SK-N-SH treated with all-trans-retinoic acid at 6 μM for 48 hours (cell line): Measurements from ENCODE around the gene SAP30L.

Source experiments
- ATAC-seq: fragments of 200-7000 bp; cut with Tn5 transposase; 3 replicates; pipeline ENCODE4 v1.9.1; 2020; ENCODE audit warnings: mild to moderate bottlenecking, moderate library complexity
- ARNTL ChIP-seq: fragments of 450-650 bp; formaldehyde crosslinking; IDR thresholded peaks from 2 replicates; pipeline ENCODE4 v1.5.0; 2020; ENCODE audit warnings: low read depth, mild to moderate bottlenecking, moderate library complexity, borderline replicate concordance
- ESRRG ChIP-seq: fragments of 250-450 bp; sonication (Bioruptor Pico); IDR thresholded peaks from 2 replicates; pipeline ENCODE4 v1.6.1; 2021; ENCODE audit warnings: mild to moderate bottlenecking
- GLIS3 ChIP-seq: fragments of 250-450 bp; sonication (Bioruptor Pico); IDR thresholded peaks from 2 replicates; pipeline ENCODE4 v1.5.0; 2020; ENCODE audit warnings: mild to moderate bottlenecking, moderate library complexity
- PPARA ChIP-seq: fragments of 250-450 bp; sonication (Bioruptor Pico); IDR thresholded peaks from 2 replicates; pipeline ENCODE4 v1.5.0; 2020; ENCODE audit warnings: mild to moderate bottlenecking, borderline replicate concordance
- RARB ChIP-seq: fragments of 250-450 bp; sonication (Bioruptor Pico); IDR thresholded peaks from 2 replicates; pipeline ENCODE4 v1.8.0; 2021; ENCODE audit warnings: mild to moderate bottlenecking, moderate library complexity
- SNAI2 ChIP-seq: fragments of 250-450 bp; sonication (Bioruptor Pico); IDR thresholded peaks from 2 replicates; pipeline ENCODE4 v1.5.0; 2020; ENCODE audit warnings: mild to moderate bottlenecking, moderate library complexity
- TCF4 ChIP-seq: fragments of 250-450 bp; sonication (Bioruptor Pico); IDR thresholded peaks from 2 replicates; pipeline ENCODE4 v1.8.0; 2021; ENCODE audit warnings: mild to moderate bottlenecking, moderate library complexity, borderline replicate concordance
- TOX ChIP-seq: fragments of 250-450 bp; sonication (Bioruptor Pico); IDR thresholded peaks from 2 replicates; pipeline ENCODE4 v1.8.0; 2021; ENCODE audit warnings: mild to moderate bottlenecking, moderate library complexity, borderline replicate concordance
- ZC3H10 ChIP-seq: fragments of 250-450 bp; sonication (Bioruptor Pico); IDR thresholded peaks from 2 replicates; pipeline ENCODE4 v1.5.1; 2021; ENCODE audit warnings: mild to moderate bottlenecking, moderate library complexity
- ZNF565 ChIP-seq: fragments of 450-650 bp; formaldehyde crosslinking; conservative IDR thresholded peaks from 2 replicates; pipeline ENCODE4 v1.5.0; 2020; ENCODE audit warnings: low read depth, mild to moderate bottlenecking, moderate library complexity
- ZNF70 ChIP-seq: fragments of 450-650 bp; formaldehyde crosslinking; IDR thresholded peaks from 2 replicates; pipeline ENCODE4 v1.5.0; 2020; ENCODE audit warnings: mild to moderate bottlenecking, moderate library complexity
- ZNF8 ChIP-seq: fragments of 450-650 bp; formaldehyde crosslinking; IDR thresholded peaks from 2 replicates; pipeline ENCODE4 v1.5.0; 2020; ENCODE audit warnings: mild to moderate bottlenecking, moderate library complexity
- TF ChIP-seq, protein P1 (sequence below): fragments of 250-450 bp; sonication (Bioruptor Pico); IDR thresholded peaks from 2 replicates; pipeline ENCODE4 v1.8.0; 2021; ENCODE audit warnings: low read depth, mild to moderate bottlenecking, moderate library complexity, borderline replicate concordance
- TF ChIP-seq, protein P2 (sequence below): fragments of 250-450 bp; sonication (Bioruptor Pico); IDR thresholded peaks from 2 replicates; pipeline ENCODE4 v1.8.0; 2020; ENCODE audit warnings: mild to moderate bottlenecking, moderate library complexity, borderline replicate concordance
- TF ChIP-seq, protein P3 (sequence below): fragments of 250-450 bp; sonication (Bioruptor Pico); IDR thresholded peaks from 2 replicates; pipeline ENCODE4 v1.5.1; 2020; ENCODE audit warnings: low read depth, mild to moderate bottlenecking, moderate library complexity
- TF ChIP-seq, protein P4 (sequence below): fragments of 250-450 bp; sonication (Bioruptor Pico); IDR thresholded peaks from 2 replicates; pipeline ENCODE4 v1.5.1; 2021; ENCODE audit warnings: mild to moderate bottlenecking, moderate library complexity
- TF ChIP-seq, protein P5 (sequence below): fragments of 250-450 bp; sonication (Bioruptor Pico); IDR thresholded peaks from 2 replicates; pipeline ENCODE4 v1.5.0; 2020; ENCODE audit warnings: mild to moderate bottlenecking, moderate library complexity

SAP30L gene, protein sequence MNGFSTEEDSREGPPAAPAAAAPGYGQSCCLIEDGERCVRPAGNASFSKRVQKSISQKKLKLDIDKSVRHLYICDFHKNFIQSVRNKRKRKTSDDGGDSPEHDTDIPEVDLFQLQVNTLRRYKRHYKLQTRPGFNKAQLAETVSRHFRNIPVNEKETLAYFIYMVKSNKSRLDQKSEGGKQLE

DNA sequence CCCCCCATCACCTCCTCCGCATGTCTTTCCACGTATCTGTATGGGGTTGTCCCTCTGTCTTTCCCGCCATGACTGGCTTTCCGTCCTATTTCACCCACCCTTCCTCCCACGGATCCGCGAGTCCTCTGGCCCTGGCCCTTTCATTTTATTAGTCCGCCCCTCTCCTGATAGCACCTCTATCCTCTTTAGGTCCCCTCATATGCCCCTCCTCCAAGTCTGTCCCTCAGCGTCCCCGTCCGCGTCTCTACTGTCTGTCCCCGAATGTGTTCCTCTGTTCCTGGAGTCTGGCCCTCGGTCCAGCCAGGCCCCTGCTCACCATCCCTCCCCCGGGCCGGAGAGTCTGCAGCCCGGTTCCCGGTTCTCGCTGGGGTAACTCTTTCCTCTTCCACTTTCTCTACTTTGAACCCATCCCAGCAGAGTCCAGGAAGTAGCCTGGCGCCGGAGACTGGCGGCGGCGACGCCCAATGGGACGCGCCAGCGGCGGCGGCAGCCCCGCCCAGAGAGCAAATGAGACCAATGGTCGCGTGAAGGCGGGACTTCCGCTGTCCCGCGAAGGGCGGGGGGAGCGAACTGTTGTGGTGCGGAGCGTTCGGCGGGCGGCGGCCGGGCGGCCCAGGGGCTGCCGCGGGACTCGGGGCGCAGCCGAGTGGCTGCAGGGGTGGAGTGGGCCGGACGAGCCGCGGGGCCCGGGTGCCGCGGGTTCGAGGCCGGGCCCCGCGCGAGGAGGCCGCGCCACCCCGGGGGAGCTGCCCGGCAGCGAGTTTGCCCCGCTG, at the start of gene SAP30L:
SAP30L (plus strand) TSS at position 576 of the 773 bp plus-strand sequence. CDS start 608 bp downstream, outside the sequence.
- ATAC-seq: peak; percentile 93
- TF ChIP-seq, protein P1, sequence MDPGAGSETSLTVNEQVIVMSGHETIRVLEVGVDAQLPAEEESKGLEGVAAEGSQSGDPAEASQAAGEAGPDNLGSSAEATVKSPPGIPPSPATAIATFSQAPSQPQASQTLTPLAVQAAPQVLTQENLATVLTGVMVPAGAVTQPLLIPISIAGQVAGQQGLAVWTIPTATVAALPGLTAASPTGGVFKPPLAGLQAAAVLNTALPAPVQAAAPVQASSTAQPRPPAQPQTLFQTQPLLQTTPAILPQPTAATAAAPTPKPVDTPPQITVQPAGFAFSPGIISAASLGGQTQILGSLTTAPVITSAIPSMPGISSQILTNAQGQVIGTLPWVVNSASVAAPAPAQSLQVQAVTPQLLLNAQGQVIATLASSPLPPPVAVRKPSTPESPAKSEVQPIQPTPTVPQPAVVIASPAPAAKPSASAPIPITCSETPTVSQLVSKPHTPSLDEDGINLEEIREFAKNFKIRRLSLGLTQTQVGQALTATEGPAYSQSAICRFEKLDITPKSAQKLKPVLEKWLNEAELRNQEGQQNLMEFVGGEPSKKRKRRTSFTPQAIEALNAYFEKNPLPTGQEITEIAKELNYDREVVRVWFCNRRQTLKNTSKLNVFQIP (CRISPR knock-in tag): no peak
- TF ChIP-seq, protein P2, sequence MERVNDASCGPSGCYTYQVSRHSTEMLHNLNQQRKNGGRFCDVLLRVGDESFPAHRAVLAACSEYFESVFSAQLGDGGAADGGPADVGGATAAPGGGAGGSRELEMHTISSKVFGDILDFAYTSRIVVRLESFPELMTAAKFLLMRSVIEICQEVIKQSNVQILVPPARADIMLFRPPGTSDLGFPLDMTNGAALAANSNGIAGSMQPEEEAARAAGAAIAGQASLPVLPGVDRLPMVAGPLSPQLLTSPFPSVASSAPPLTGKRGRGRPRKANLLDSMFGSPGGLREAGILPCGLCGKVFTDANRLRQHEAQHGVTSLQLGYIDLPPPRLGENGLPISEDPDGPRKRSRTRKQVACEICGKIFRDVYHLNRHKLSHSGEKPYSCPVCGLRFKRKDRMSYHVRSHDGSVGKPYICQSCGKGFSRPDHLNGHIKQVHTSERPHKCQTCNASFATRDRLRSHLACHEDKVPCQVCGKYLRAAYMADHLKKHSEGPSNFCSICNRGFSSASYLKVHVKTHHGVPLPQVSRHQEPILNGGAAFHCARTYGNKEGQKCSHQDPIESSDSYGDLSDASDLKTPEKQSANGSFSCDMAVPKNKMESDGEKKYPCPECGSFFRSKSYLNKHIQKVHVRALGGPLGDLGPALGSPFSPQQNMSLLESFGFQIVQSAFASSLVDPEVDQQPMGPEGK: no peak
- TF ChIP-seq ZNF70 (no peak), ARNTL (CRISPR knock-in tag) (no peak), GLIS3 (CRISPR knock-in tag) (no peak), ZC3H10 (CRISPR knock-in tag) (no peak), TOX (no peak), ESRRG (CRISPR knock-in tag) (no peak)
- TF ChIP-seq, protein P3, sequence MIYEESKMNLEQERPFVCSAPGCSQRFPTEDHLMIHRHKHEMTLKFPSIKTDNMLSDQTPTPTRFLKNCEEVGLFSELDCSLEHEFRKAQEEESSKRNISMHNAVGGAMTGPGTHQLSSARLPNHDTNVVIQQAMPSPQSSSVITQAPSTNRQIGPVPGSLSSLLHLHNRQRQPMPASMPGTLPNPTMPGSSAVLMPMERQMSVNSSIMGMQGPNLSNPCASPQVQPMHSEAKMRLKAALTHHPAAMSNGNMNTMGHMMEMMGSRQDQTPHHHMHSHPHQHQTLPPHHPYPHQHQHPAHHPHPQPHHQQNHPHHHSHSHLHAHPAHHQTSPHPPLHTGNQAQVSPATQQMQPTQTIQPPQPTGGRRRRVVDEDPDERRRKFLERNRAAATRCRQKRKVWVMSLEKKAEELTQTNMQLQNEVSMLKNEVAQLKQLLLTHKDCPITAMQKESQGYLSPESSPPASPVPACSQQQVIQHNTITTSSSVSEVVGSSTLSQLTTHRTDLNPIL (CRISPR knock-in tag): no peak
- TF ChIP-seq, protein P4, sequence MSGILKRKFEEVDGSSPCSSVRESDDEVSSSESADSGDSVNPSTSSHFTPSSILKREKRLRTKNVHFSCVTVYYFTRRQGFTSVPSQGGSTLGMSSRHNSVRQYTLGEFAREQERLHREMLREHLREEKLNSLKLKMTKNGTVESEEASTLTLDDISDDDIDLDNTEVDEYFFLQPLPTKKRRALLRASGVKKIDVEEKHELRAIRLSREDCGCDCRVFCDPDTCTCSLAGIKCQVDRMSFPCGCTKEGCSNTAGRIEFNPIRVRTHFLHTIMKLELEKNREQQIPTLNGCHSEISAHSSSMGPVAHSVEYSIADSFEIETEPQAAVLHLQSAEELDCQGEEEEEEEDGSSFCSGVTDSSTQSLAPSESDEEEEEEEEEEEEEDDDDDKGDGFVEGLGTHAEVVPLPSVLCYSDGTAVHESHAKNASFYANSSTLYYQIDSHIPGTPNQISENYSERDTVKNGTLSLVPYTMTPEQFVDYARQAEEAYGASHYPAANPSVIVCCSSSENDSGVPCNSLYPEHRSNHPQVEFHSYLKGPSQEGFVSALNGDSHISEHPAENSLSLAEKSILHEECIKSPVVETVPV (CRISPR knock-in tag): no peak

DNA sequence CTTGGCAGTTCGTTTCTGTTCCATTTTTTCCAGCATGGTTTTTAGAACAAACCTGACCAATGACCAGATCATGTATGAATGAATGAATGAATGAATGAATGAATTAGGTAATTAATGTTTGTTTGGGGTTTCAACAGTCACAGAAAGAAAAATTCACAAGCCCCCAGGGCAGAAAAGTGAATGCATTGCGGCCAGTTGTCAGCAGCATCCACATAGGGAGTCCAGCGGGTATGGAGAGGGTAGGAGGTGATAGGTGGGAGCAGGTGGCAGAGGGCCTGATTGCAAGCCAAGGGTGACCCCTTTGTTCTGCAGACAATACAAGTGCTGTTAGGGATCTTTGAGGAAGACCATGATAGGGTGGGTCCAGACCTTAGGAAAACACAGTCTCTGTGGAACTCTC, 49.7 kb upstream of the SAP30L start:
- TF ChIP-seq TCF4 (CRISPR knock-in tag): no peak
- TF ChIP-seq, protein P1 (CRISPR knock-in tag): no peak
- no peak for TF ChIP-seq PPARA
- no peak for TF ChIP-seq SNAI2 (CRISPR knock-in tag)
- no peak for TF ChIP-seq ZNF8 (CRISPR knock-in tag)
- no peak for TF ChIP-seq ZNF565 (CRISPR knock-in tag)
- no peak for TF ChIP-seq ESRRG (CRISPR knock-in tag)
- TF ChIP-seq, protein P5, sequence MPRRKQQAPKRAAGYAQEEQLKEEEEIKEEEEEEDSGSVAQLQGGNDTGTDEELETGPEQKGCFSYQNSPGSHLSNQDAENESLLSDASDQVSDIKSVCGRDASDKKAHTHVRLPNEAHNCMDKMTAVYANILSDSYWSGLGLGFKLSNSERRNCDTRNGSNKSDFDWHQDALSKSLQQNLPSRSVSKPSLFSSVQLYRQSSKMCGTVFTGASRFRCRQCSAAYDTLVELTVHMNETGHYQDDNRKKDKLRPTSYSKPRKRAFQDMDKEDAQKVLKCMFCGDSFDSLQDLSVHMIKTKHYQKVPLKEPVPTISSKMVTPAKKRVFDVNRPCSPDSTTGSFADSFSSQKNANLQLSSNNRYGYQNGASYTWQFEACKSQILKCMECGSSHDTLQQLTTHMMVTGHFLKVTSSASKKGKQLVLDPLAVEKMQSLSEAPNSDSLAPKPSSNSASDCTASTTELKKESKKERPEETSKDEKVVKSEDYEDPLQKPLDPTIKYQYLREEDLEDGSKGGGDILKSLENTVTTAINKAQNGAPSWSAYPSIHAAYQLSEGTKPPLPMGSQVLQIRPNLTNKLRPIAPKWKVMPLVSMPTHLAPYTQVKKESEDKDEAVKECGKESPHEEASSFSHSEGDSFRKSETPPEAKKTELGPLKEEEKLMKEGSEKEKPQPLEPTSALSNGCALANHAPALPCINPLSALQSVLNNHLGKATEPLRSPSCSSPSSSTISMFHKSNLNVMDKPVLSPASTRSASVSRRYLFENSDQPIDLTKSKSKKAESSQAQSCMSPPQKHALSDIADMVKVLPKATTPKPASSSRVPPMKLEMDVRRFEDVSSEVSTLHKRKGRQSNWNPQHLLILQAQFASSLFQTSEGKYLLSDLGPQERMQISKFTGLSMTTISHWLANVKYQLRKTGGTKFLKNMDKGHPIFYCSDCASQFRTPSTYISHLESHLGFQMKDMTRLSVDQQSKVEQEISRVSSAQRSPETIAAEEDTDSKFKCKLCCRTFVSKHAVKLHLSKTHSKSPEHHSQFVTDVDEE (CRISPR knock-in tag): no peak
- no peak for TF ChIP-seq GLIS3 (CRISPR knock-in tag)
- TF ChIP-seq, protein P4 (CRISPR knock-in tag): no peak
- TF ChIP-seq RARB (CRISPR knock-in tag): no peak
- no peak for TF ChIP-seq ZC3H10 (CRISPR knock-in tag)
- no peak for TF ChIP-seq ZNF70
- TF ChIP-seq, all 23 proteins: peak for 0
- ATAC-seq: no peak
